GM12878 (cell line): ENCODE measurements around the gene UGT8. TPM values are rescaled to one million over a fixed set of nuclear protein-coding genes. Genes with fewer than 3 reads are reported as not detected.

Source experiments
- ATAC-seq: fragments of 200-7000 bp; cut with Tn5 transposase; 3 replicates; pipeline ENCODE4 v1.9.1; 2020; ENCODE audit warnings: mild to moderate bottlenecking, moderate library complexity
- BruUV-seq: library from RNA; stranded (reverse); fragments of 400-500 nt; replicated peaks from 2 replicates; lab custom pipeline; 2021; lab: Mats Ljungman, UMichigan
- CTCF ChIA-PET: fragments of 300-600 bp; sonication (Branson Sonifier 250); formaldehyde crosslinking; extraction: SDS; loops from one replicate; lab custom pipeline; 2021; ENCODE audit warnings: inconsistent platforms; lab: Yijun Ruan, JAX
- POLR2A ChIA-PET: fragments of 350-600 bp; formaldehyde crosslinking; extraction: SDS; loops from one replicate; lab custom pipeline; 2021; ENCODE audit warnings: inconsistent platforms; lab: Charles Lee
- RAD21 ChIA-PET: fragments of 300-600 bp; sonication (Branson Sonifier 250); formaldehyde crosslinking; loops from one replicate; lab custom pipeline; 2023; ENCODE audit warnings: antibody characterized with exemption; ENCODE audit not compliant: unreplicated experiment; lab: Charles Lee
- SMC1A ChIA-PET: fragments of 300-600 bp; sonication (Branson Sonifier 250); formaldehyde crosslinking; loops from one replicate; lab custom pipeline; 2023; ENCODE audit not compliant: unreplicated experiment, uncharacterized antibody; lab: Charles Lee
- DNase-seq: peaks from one replicate; pipeline ENCODE4 v3.0.0-alpha.2; 2011; ENCODE audit warnings: low read depth, low spot score
- FAIRE-seq: peaks from 3 replicates; lab custom pipeline; 2011; peaks lifted over from hg19 to GRCh38; lab: Jason Lieb, UNC
- H2AFZ ChIP-seq: 2 replicates; pipeline ENCODE4 v1.6.0; 2011; ENCODE audit warnings: low read depth, low read length, control low read depth; ENCODE audit not compliant: control insufficient read depth
- H3K27ac ChIP-seq: 2 replicates; pipeline ENCODE4 v1.5.1; 2011; ENCODE audit warnings: control low read depth; ENCODE audit not compliant: control insufficient read depth, insufficient read depth
- H3K27me3 ChIP-seq, 2 experiments: replicated peaks in 1 of 2; 2 replicates each; pipeline versions ENCODE4 v1.6.0 to v1.6.1; 2011; ENCODE audit warnings: low read length in 1 of 2; ENCODE audit not compliant: control insufficient read depth in 2 of 2, insufficient read depth in 2 of 2
- H3K36me3 ChIP-seq, 2 experiments: 2 replicates each; pipeline ENCODE4 v1.5.1; 2011; ENCODE audit warnings: low read length in 1 of 2; ENCODE audit not compliant: control insufficient read depth in 2 of 2, insufficient read depth in 2 of 2
- H3K4me1 ChIP-seq: 2 replicates; pipeline ENCODE4 v1.6.1; 2011; ENCODE audit warnings: mild to moderate bottlenecking, low read length, moderate library complexity, mixed read lengths; ENCODE audit not compliant: control insufficient read depth, insufficient read depth
- H3K4me2 ChIP-seq: 2 replicates; pipeline ENCODE4 v1.6.0; 2011; ENCODE audit warnings: control low read depth; ENCODE audit not compliant: control insufficient read depth, insufficient read depth
- H3K4me3 ChIP-seq: fragments of 200-600 bp; sonication (generic); 2 replicates; pipeline ENCODE4 v1.5.1; 2016
- H3K79me2 ChIP-seq: 2 replicates; pipeline ENCODE4 v1.6.0; 2011; ENCODE audit warnings: low read length; ENCODE audit not compliant: control insufficient read depth, insufficient read depth
- H3K9ac ChIP-seq: 2 replicates; pipeline ENCODE4 v1.8.0; 2011; ENCODE audit warnings: low read length, control low read depth, mixed read lengths; ENCODE audit not compliant: control insufficient read depth, insufficient read depth
- H3K9me3 ChIP-seq: replicated peaks from 3 replicates; pipeline ENCODE4 v1.5.1; 2011; ENCODE audit warnings: mild to moderate bottlenecking, low read length; ENCODE audit not compliant: control insufficient read depth, insufficient read depth
- H4K20me1 ChIP-seq: 2 replicates; pipeline ENCODE4 v1.6.0; 2011; ENCODE audit not compliant: control insufficient read depth, insufficient read depth
- CHD1 ChIP-seq: IDR thresholded peaks from 2 replicates; pipeline ENCODE4 v1.6.1; 2012; ENCODE audit warnings: low read depth, low read length, improper control_type of control experiment
- CHD2 ChIP-seq: IDR thresholded peaks from 2 replicates; pipeline ENCODE4 v1.6.1; 2011; ENCODE audit warnings: low read depth, low read length, improper control_type of control experiment, borderline replicate concordance
- ESRRA ChIP-seq: IDR thresholded peaks from 2 replicates; pipeline ENCODE4 v1.6.1; 2012; ENCODE audit warnings: mild to moderate bottlenecking, low read length, improper control_type of control experiment
- GATAD2B ChIP-seq: fragments of 450-650 bp; conservative IDR thresholded peaks from 2 replicates; pipeline ENCODE4 v1.6.1; 2017; ENCODE audit warnings: low read depth, mild to moderate bottlenecking, moderate library complexity
- HDAC6 ChIP-seq: fragments of 200-600 bp; sonication (generic); IDR thresholded peaks from one replicate; pipeline ENCODE4 v1.8.0; 2017; ENCODE audit warnings: antibody characterized with exemption; ENCODE audit not compliant: unreplicated experiment
- IKZF2 ChIP-seq, 2 experiments: fragments of 450-650 bp; IDR thresholded peaks; 2 replicates each; pipeline ENCODE4 v1.6.1; 2017; ENCODE audit warnings: mild to moderate bottlenecking in 2 of 2, moderate library complexity in 2 of 2
- JUNB ChIP-seq: IDR thresholded peaks from 2 replicates; pipeline ENCODE4 v1.6.1; 2016; ENCODE audit warnings: antibody characterized with exemption, mild to moderate bottlenecking
- KLF5 ChIP-seq: fragments of 450-650 bp; IDR thresholded peaks from 2 replicates; pipeline ENCODE4 v1.6.1; 2014; ENCODE audit warnings: mild to moderate bottlenecking; ENCODE audit not compliant: partially characterized antibody
- SIN3A ChIP-seq: IDR thresholded peaks from 2 replicates; pipeline ENCODE4 v1.6.1; 2012; ENCODE audit warnings: low read depth, low read length, improper control_type of control experiment
- SKIL ChIP-seq: fragments of 450-650 bp; IDR thresholded peaks from 2 replicates; pipeline ENCODE4 v1.6.1; 2017; ENCODE audit warnings: mild to moderate bottlenecking, low read depth, inconsistent platforms; ENCODE audit not compliant: poor library complexity, severe bottlenecking
- YBX1 ChIP-seq: fragments of 450-650 bp; IDR thresholded peaks from 2 replicates; pipeline ENCODE4 v1.6.1; 2016; ENCODE audit warnings: antibody characterized with exemption
- YY1 ChIP-seq: IDR thresholded peaks from 2 replicates; pipeline ENCODE4 v1.6.1; 2011; ENCODE audit warnings: low read depth, mild to moderate bottlenecking, low read length
- WGBS: methylation state at CpG from one replicate; pipeline ENCODE4 v1.1.6; 2016; ENCODE audit warnings: low lambda C conversion rate; ENCODE audit not compliant: insufficient replicate concordance, insufficient coverage; ENCODE audit errors: missing lambda C conversion rate; 5-methylcytosine and 5-hydroxymethylcytosine counted together
- in situ Hi-C: fragments of 300-500 bp; cut with MboI; formaldehyde crosslinking; loops from 9 replicates; pipeline ENCODE4 v1.14.3; 2018; ENCODE audit warnings: mixed read lengths
- intact Hi-C: fragments of 100-400 bp; cut with micrococcal nuclease; formaldehyde crosslinking; loops from one replicate; pipeline ENCODE4 v1.14.2; 2022; ENCODE audit not compliant: unreplicated experiment
- polyA plus RNA-seq, 11 experiments: library from polyadenylated mRNA; depleted of rRNA in 4 of 11; unstranded in 6 of 11; stranded (reverse) in 5 of 11; fragments of >200 nt; fragmentation: Nextera tagmentation in 4 of 11; fragmentation: Illumina TruSeq in 1 of 11; extraction: Ambion mirVana in 4 of 11; extraction: Trizol in 1 of 11; gene quantifications; 1 replicate in 1 of 11; 2 replicates in 10 of 11; pipeline versions ENCODE4 v1.2.1 to v1.2.3, GENCODE V29; 2011 to 2016; ENCODE audit warnings: inconsistent platforms in 2 of 11, missing spikeins in 2 of 11, low read depth in 1 of 11
- total RNA-seq, 4 experiments: library from RNA; depleted of rRNA in 3 of 4; stranded (reverse); fragments of >200 nt in 3 of 4; fragmentation: Illumina TruSeq in 1 of 4; extraction: Trizol in 1 of 4; gene quantifications; 2 replicates each; pipeline versions ENCODE4 v1.2.1 to v1.2.3, GENCODE V29; 2013 to 2021
- TF ChIP-seq, protein P1 (sequence below): fragments of 450-650 bp; formaldehyde crosslinking; IDR thresholded peaks from 2 replicates; pipeline ENCODE4 v1.4.0; 2020; ENCODE audit warnings: mild to moderate bottlenecking, moderate library complexity
- TF ChIP-seq, protein P2 (sequence below): fragments of 150-350 bp; IDR thresholded peaks from 2 replicates; pipeline ENCODE4 v1.6.1; 2014; ENCODE audit warnings: mild to moderate bottlenecking, low read depth, low read length

UGT8 gene
- total and polyA plus RNA-seq, 10 of the 15 experiments (the other 5 are each of a cell fraction or from before 2014, with no cell fraction given), result 0.16 to 1.1 (median 0.49) TPM

DNA sequence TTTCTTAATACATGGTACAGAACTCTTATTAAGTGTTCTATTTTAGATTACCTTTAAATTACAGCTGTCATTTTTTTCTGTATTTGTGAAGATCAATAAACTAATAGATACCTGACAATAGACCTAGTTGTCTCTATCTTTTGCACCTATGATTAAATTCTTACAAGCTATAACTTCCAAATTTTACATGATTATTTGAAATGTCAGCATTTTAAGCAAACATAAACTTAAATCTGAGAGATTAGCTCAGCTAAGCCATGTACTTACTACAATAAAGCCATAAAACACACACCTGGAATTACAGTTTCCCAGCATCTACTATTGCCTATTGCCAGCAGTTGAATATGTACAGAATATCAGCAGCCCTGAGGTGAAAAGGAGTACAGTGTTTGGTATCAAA is 118.8 kb downstream of the UGT8 start (continued):
- TF ChIP-seq, protein P1, sequence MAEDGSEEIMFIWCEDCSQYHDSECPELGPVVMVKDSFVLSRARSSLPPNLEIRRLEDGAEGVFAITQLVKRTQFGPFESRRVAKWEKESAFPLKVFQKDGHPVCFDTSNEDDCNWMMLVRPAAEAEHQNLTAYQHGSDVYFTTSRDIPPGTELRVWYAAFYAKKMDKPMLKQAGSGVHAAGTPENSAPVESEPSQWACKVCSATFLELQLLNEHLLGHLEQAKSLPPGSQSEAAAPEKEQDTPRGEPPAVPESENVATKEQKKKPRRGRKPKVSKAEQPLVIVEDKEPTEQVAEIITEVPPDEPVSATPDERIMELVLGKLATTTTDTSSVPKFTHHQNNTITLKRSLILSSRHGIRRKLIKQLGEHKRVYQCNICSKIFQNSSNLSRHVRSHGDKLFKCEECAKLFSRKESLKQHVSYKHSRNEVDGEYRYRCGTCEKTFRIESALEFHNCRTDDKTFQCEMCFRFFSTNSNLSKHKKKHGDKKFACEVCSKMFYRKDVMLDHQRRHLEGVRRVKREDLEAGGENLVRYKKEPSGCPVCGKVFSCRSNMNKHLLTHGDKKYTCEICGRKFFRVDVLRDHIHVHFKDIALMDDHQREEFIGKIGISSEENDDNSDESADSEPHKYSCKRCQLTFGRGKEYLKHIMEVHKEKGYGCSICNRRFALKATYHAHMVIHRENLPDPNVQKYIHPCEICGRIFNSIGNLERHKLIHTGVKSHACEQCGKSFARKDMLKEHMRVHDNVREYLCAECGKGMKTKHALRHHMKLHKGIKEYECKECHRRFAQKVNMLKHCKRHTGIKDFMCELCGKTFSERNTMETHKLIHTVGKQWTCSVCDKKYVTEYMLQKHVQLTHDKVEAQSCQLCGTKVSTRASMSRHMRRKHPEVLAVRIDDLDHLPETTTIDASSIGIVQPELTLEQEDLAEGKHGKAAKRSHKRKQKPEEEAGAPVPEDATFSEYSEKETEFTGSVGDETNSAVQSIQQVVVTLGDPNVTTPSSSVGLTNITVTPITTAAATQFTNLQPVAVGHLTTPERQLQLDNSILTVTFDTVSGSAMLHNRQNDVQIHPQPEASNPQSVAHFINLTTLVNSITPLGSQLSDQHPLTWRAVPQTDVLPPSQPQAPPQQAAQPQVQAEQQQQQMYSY (CRISPR knock-in tag), result no peak
- TF ChIP-seq SIN3A, result no peak
- TF ChIP-seq, all 136 proteins: peak for 0

DNA sequence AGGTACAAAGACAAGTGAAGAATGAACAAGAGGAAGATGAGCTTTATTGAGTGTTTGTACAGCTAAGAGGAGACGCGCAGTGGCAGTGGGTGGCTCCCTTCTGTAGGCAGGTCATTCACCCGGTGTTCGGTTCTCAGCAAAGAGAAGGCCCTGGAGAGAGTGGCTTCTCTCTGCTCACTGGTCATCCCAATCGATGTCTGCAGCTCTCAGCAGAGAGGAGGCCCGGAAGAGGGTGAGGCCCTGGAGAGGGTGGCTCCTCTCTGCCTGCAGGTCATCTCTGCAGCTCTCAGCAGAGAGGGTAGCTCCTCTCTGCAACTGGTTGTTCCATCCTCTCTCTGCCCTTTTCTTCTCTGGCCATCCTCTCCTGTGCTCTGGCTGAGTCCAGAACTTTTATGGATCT is 126.5 kb downstream of the UGT8 start:
- Histone ChIP-seq H3K79me2 (no peaks in the 10 kb centered on the region), H3K4me3 (no peak overlapping the region), H4K20me1 (no peaks in the 10 kb centered on the region), H3K9ac (no peak overlapping the region), H3K36me3 (no peaks in the 10 kb centered on the region), H3K27me3 (no peaks in the 10 kb centered on the region), H3K4me1 (no peaks in the 10 kb centered on the region), H3K4me2 (no peak overlapping the region), H3K9me3 (no peaks in the 10 kb centered on the region), H3K27ac (no peak overlapping the region), H2AFZ (no peak overlapping the region)
- ChIA-PET RAD21 (no interaction called here), SMC1A (no interaction called here), POLR2A (no interaction called here), CTCF (interaction anchor here (1.1 kb wide), 1 partner anchor 13 kb away, joined by 3 read pairs; no protein-coding TSS in a partner anchor)
- BruUV-seq, result no TSS peak
- DNase-seq (no peak), FAIRE-seq (no peak), ATAC-seq (no peak)
- intact Hi-C loops (no loop called here), in situ Hi-C loops (no loop called here)
- WGBS, result 52% methylated on average over 6 of the region's 6 CpGs
- TF ChIP-seq SKIL, result no peak
- TF ChIP-seq JUNB, result no peak
- no peak for TF ChIP-seq CHD1
- no peak for TF ChIP-seq YBX1
- no peak for TF ChIP-seq ESRRA
- TF ChIP-seq HDAC6, result no peak
- TF ChIP-seq CHD2, result no peak
- TF ChIP-seq, protein P2, sequence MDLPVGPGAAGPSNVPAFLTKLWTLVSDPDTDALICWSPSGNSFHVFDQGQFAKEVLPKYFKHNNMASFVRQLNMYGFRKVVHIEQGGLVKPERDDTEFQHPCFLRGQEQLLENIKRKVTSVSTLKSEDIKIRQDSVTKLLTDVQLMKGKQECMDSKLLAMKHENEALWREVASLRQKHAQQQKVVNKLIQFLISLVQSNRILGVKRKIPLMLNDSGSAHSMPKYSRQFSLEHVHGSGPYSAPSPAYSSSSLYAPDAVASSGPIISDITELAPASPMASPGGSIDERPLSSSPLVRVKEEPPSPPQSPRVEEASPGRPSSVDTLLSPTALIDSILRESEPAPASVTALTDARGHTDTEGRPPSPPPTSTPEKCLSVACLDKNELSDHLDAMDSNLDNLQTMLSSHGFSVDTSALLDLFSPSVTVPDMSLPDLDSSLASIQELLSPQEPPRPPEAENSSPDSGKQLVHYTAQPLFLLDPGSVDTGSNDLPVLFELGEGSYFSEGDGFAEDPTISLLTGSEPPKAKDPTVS, result no peak
- TF ChIP-seq GATAD2B, result no peak
- TF ChIP-seq IKZF2 (IDR thresholded peaks at IDR 0.05), result no peak
- TF ChIP-seq YY1, result no peak
- TF ChIP-seq KLF5, result no peak
